Stimulated activated CD4-positive, alpha-beta T cell treated with anti-CD3 and anti-CD28 coated beads, TNF-alpha, amount 100 ng/mL, for 48 hours (primary cell): ENCODE results near the gene COX14.
A peak's percentile ranks its signal among the peaks of the same experiment; 100 is the strongest.
"Not testable (repeated sequence)": the region's sequence is repeated elsewhere in the genome, so short reads cannot be mapped to it uniquely, and the experiment has no call there.

ENCODE experiments used
- DNase-seq, 3 donors: peaks; one replicate each; pipeline ENCODE4 v3.0.0-alpha.2; 2020; ENCODE audit warnings: low read depth in 3 of 3

Gene COX14

GRCh38 chr12:50154947-50155346 is 42.9 kb downstream of the COX14 start:
- not testable (repeated sequence) for DNase-seq

DNA sequence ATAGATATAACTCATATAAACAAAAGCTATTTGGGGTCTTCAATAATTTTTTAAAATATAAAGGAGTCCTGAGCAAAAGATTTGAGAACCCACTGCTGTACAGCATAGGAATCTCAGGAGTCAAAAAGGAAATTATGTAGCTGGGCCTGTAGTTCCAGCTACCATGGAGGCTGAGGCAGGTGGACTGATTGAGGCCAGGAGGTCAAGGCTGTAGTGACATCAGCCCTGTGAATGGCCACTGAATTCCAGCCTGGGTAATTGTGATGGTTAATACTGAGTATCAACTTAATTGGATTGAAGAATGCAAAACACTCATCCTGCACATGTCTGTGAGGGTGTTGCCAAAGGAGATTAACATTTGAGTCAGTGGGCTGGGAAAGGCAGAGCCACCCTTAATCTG is 44.6 kb downstream of the COX14 start:
- DNase-seq, result no peak

DNA sequence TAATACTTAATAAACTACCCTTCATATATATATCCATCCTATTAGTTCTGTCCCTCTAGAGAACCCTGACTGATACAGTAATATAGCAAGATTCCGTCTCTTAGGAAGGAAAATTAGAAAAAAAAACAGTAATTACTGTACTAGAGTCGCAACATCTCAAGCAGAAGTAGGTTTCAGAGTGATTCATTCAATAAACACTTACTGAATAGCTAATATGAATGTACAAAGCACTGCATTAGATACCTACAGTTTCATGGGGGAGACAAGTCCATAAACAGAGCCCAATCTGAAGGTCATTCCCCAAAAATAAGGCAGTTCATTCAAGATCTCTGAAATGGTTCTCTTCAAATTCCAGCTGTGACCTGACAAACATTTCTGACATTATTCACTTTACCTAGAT is 45.2 kb downstream of the COX14 start:
- no peak for DNase-seq

GRCh38 chr12:50160643-50161042 is 48.6 kb downstream of the COX14 start:
- no peak for DNase-seq

DNA sequence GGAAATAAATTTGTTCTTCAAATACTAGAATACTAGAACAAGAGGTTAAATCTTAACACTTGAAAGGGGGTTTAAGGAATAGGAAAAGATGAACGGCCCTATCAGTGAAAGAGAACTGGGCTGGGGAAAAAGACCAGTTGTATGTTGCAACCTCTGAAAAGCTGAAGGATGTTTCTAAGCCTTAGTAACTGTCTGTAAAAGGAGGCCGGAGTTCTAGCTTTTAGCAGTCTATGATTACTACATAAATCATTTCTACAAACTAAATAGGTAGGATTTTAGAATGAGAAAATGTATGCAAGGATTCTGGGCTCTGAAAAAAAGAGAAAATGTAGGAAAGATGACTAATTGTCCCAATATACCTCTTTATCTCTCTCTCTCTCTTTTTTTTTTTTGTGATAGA is 50.2 kb downstream of the COX14 start:
- no peak for DNase-seq

DNA sequence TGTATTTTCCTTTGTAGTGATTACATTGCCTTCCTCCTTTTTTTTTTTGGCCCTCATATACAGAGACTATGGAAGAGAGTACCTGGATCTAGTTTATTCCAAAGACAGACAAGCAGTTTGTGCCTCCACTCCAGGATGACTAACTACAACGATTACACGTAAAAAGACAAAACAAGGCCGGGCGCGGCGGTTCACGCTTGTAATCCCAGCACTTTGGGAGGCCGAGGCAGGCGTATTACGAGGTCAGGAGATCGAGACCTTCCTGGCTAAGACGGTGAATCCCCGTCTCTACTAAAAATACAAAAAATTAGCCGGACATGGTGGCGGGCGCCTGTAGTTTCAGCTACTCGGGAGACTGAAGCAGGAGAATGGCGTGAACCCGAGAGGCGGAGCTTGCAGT is 52.9 kb downstream of the COX14 start:
- no peak for DNase-seq

DNA sequence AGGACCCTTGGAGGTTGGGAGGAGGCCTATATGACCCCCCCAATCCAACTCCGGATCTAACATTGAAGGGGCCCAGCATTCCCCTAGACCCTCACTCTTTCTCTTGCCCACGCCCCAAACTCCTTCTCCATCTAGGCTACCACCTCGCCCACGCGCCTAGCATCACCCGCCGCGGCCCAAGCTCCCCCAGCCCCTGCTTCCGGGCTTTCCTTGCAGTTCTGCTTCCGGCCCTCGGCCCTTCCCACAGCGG is 54.7 kb downstream of the COX14 start:
- peak; percentile 39 to 68 (median 50) for DNase-seq

- peak; percentile 92 to 98 (median 97) for DNase-seq
These were observed 55.2 kb downstream of the COX14 start, which contains the start of gene CERS5 for GRCh38 chr12:50167049-50167828. TSS of gene CERS5 (minus strand) at chr12:50167369. CDS start at chr12:50167297, 72 bp downstream.
